DND-41 (cell line): ENCODE measurements around the gene BLMH.

Experiments used
- ATAC-seq: fragments of 200-7000 bp; cut with Tn5 transposase; 3 replicates; pipeline ENCODE4 v1.9.1; 2021; ENCODE audit warnings: low read depth; ENCODE audit not compliant: insufficient read depth
- DNase-seq: peaks from one replicate; pipeline ENCODE4 v3.0.0-alpha.2; 2020
- H2AFZ ChIP-seq: 2 replicates; pipeline ENCODE4 v1.6.0; 2012; ENCODE audit warnings: low read depth, low read length
- H3K27ac ChIP-seq: 2 replicates; pipeline ENCODE4 v1.5.1; 2012; ENCODE audit warnings: low read length, inconsistent platforms
- H3K27me3 ChIP-seq: fragments of 200-600 bp; sonication (generic); 2 replicates; pipeline ENCODE4 v1.6.0; 2012; ENCODE audit warnings: low read length, mild to moderate bottlenecking, inconsistent platforms; ENCODE audit not compliant: insufficient read depth, poor library complexity
- H3K36me3 ChIP-seq: 2 replicates; pipeline ENCODE4 v1.5.1; 2012; ENCODE audit warnings: low read length, inconsistent platforms; ENCODE audit not compliant: insufficient read depth
- H3K4me1 ChIP-seq: 2 replicates; pipeline ENCODE4 v1.5.1; 2012; ENCODE audit warnings: mild to moderate bottlenecking, low read length; ENCODE audit not compliant: insufficient read depth
- H3K4me2 ChIP-seq: 2 replicates; pipeline ENCODE4 v1.6.0; 2012; ENCODE audit warnings: mild to moderate bottlenecking, moderate library complexity, low read length, inconsistent platforms; ENCODE audit not compliant: insufficient read depth
- H3K4me3 ChIP-seq, 2 experiments: fragments of 200-600 bp in 1 of 2; shearing (Covaris generic) in 1 of 2; 2 replicates each; pipeline ENCODE4 v1.5.1; 2012 to 2016; ENCODE audit warnings: inconsistent platforms in 2 of 2, low read length in 2 of 2, mild to moderate bottlenecking in 2 of 2, low read depth in 1 of 2, moderate library complexity in 1 of 2
- H3K79me2 ChIP-seq: 2 replicates; pipeline ENCODE4 v1.6.0; 2012; ENCODE audit warnings: low read length, inconsistent platforms; ENCODE audit not compliant: insufficient read depth
- H3K9ac ChIP-seq: 2 replicates; pipeline ENCODE4 v1.6.0; 2012; ENCODE audit warnings: low read depth, mild to moderate bottlenecking, inconsistent platforms, low read length, moderate library complexity
- H3K9me3 ChIP-seq: 2 replicates; pipeline ENCODE4 v1.5.1; 2012; ENCODE audit warnings: low read length, moderate library complexity, mild to moderate bottlenecking, inconsistent platforms; ENCODE audit not compliant: insufficient read depth, severe bottlenecking
- H4K20me1 ChIP-seq: 2 replicates; pipeline ENCODE4 v1.6.0; 2012; ENCODE audit warnings: low read length; ENCODE audit not compliant: insufficient read depth
- CTCF ChIP-seq: IDR thresholded peaks from 2 replicates; pipeline ENCODE4 v1.5.1; 2012; ENCODE audit warnings: borderline replicate concordance, low read length, moderate library complexity, mild to moderate bottlenecking; ENCODE audit not compliant: poor library complexity, severe bottlenecking; ENCODE audit errors: extremely low read depth
- EZH2 ChIP-seq: IDR thresholded peaks from 3 replicates; pipeline ENCODE4 v1.6.1; 2012; ENCODE audit warnings: borderline replicate concordance, low read depth, mild to moderate bottlenecking, moderate library complexity, low read length, inconsistent platforms; ENCODE audit not compliant: severe bottlenecking

Gene BLMH

GRCh38 chr17:30337393-30337999 lies 45.8 kb upstream of the BLMH start:
- Histone ChIP-seq H3K4me3 (no peak overlapping the region), H3K36me3 (no peaks in the 10 kb centered on the region), H3K27ac (no peak overlapping the region), H3K9ac (no peak overlapping the region), H3K9me3 (no peaks in the 10 kb centered on the region), H2AFZ (no peak overlapping the region), H3K4me2 (no peak overlapping the region), H3K27me3 (no peaks in the 10 kb centered on the region), H3K4me1 (peaks cover 5% of the 10 kb centered on the region), H4K20me1 (no peaks in the 10 kb centered on the region), H3K79me2 (no peaks in the 10 kb centered on the region)
- no peak for ATAC-seq
- TF ChIP-seq CTCF (no peak), EZH2 (no peak)
- DNase-seq = no peak

GRCh38 chr17:30336369-30337171 lies 44.8 kb upstream of the BLMH start:
- peaks cover 14% of the 10 kb centered on the region for H3K4me1 ChIP-seq
- no peak overlapping the region for H3K4me3 ChIP-seq
- no peaks in the 10 kb centered on the region for H3K79me2 ChIP-seq
- H3K36me3 ChIP-seq = no peaks in the 10 kb centered on the region
- H3K27me3 ChIP-seq = no peaks in the 10 kb centered on the region
- no peak overlapping the region for H3K4me2 ChIP-seq
- H3K9me3 ChIP-seq = no peaks in the 10 kb centered on the region
- peak; percentile 66 for DNase-seq
- peak; percentile 73 for ATAC-seq
- no peak overlapping the region for H3K27ac ChIP-seq
- no peak overlapping the region for H3K9ac ChIP-seq
- no peaks in the 10 kb centered on the region for H4K20me1 ChIP-seq
- no peak overlapping the region for H2AFZ ChIP-seq
- TF ChIP-seq CTCF (peak; percentile 81), EZH2 (no peak)

- Histone ChIP-seq H3K36me3 (no peaks in the 10 kb centered on the region), H3K4me3 (no peak overlapping the region), H4K20me1 (no peaks in the 10 kb centered on the region), H3K27me3 (no peaks in the 10 kb centered on the region), H3K27ac (no peak overlapping the region), H2AFZ (no peak overlapping the region), H3K9me3 (no peaks in the 10 kb centered on the region), H3K79me2 (no peaks in the 10 kb centered on the region), H3K9ac (no peak overlapping the region), H3K4me1 (peaks cover 25% of the 10 kb centered on the region), H3K4me2 (no peak overlapping the region)
- no peak for ATAC-seq
- TF ChIP-seq CTCF (no peak), EZH2 (no peak)
- no peak for DNase-seq
These were observed 42.7 kb upstream of the BLMH start for GRCh38 chr17:30334421-30334820.
